NCI-H82 (cell line): Measurements from ENCODE around the gene SLC35F2.
"Not testable (repeated sequence)": the region's sequence is repeated elsewhere in the genome, so short reads cannot be mapped to it uniquely, and the experiment has no call there.

ENCODE experiments used
- DNase-seq: peaks from one replicate; lab custom pipeline; 2025; lab: John Stamatoyannopoulos, UW

The SLC35F2 gene

GRCh38 chr11:107842412-107843100, 16.0 kb downstream of the SLC35F2 start:
- no peak for DNase-seq

- no peak for DNase-seq
Observed at GRCh38 chr11:107840129-107840484, 18.5 kb downstream of the SLC35F2 start.

GRCh38 chr11:107836851-107837250, 21.7 kb downstream of the SLC35F2 start:
- no peak for DNase-seq

- no peak for DNase-seq
Observed at GRCh38 chr11:107834995-107835394, 23.6 kb downstream of the SLC35F2 start.

GRCh38 chr11:107833926-107834325, 24.7 kb downstream of the SLC35F2 start:
- not testable (repeated sequence) for DNase-seq

GRCh38 chr11:107830915-107831540, 27.6 kb downstream of the SLC35F2 start:
- DNase-seq = no peak

GRCh38 chr11:107827041-107827440, 31.5 kb downstream of the SLC35F2 start:
- DNase-seq = no peak

GRCh38 chr11:107825875-107826274, 32.7 kb downstream of the SLC35F2 start:
- no peak for DNase-seq

- no peak for DNase-seq
Observed at GRCh38 chr11:107824668-107825369, 33.8 kb downstream of the SLC35F2 start.

- DNase-seq = no peak
Observed at GRCh38 chr11:107821199-107821927, 37.2 kb downstream of the SLC35F2 start.

- no peak for DNase-seq
Observed at GRCh38 chr11:107819361-107820014, 39.1 kb downstream of the SLC35F2 start.

GRCh38 chr11:107818491-107818890, 40.1 kb downstream of the SLC35F2 start:
- no peak for DNase-seq

GRCh38 chr11:107816028-107816427, 42.6 kb downstream of the SLC35F2 start:
- no peak for DNase-seq

GRCh38 chr11:107810875-107811274, 47.7 kb downstream of the SLC35F2 start:
- DNase-seq = no peak

- no peak for DNase-seq
Observed at GRCh38 chr11:107808521-107808920, 50.1 kb downstream of the SLC35F2 start.

GRCh38 chr11:107804971-107805370, 53.6 kb downstream of the SLC35F2 start:
- DNase-seq = no peak

GRCh38 chr11:107804211-107804610, 54.4 kb downstream of the SLC35F2 start:
- DNase-seq = no peak

GRCh38 chr11:107801641-107802040, 56.9 kb downstream of the SLC35F2 start:
- DNase-seq = peak; percentile 44

GRCh38 chr11:107799218-107799859, 59.2 kb downstream of the SLC35F2 start:
- DNase-seq = peak; percentile 75

- no peak for DNase-seq
Observed at GRCh38 chr11:107792049-107792443, 66.5 kb downstream of the SLC35F2 start.

GRCh38 chr11:107791343-107792048, 67.1 kb downstream of the SLC35F2 start:
- DNase-seq = no peak
